HAP-1 (cell line): ENCODE data around the gene TTLL1.
A peak's percentile ranks its signal among the peaks of the same experiment; 100 is the strongest.

Source experiments
- DNase-seq, 2 experiments: peaks; one replicate each; pipeline ENCODE4 v3.0.0-alpha.2; 2016 to 2020; ENCODE audit warnings: low spot score in 2 of 2
- H3K27me3 ChIP-seq: fragments of 250-450 bp; sonication (Bioruptor Pico); 2 replicates; pipeline ENCODE4 v1.5.1; 2020; ENCODE audit warnings: low read depth, mild to moderate bottlenecking, moderate library complexity
- H3K36me3 ChIP-seq: fragments of 250-450 bp; sonication (Bioruptor Pico); replicated peaks from 2 replicates; pipeline ENCODE4 v1.5.1; 2020; ENCODE audit warnings: mild to moderate bottlenecking
- H3K4me1 ChIP-seq: fragments of 250-450 bp; sonication (Bioruptor Pico); 2 replicates; pipeline ENCODE4 v1.5.1; 2020; ENCODE audit warnings: mild to moderate bottlenecking
- H3K4me3 ChIP-seq: fragments of 250-450 bp; sonication (Bioruptor Pico); 2 replicates; pipeline ENCODE4 v1.5.1; 2020; ENCODE audit warnings: mild to moderate bottlenecking, moderate library complexity
- H3K9me3 ChIP-seq: fragments of 250-450 bp; sonication (Bioruptor Pico); 2 replicates; pipeline ENCODE4 v1.5.1; 2020; ENCODE audit warnings: mild to moderate bottlenecking, moderate library complexity
- in situ Hi-C: fragments of 300-500 bp; cut with MboI; formaldehyde crosslinking; loops from 3 replicates; pipeline ENCODE4 v1.14.3; 2020; ENCODE audit warnings: low sequenced_read_pairs, inconsistent platforms, mixed read lengths

Gene TTLL1

DNA sequence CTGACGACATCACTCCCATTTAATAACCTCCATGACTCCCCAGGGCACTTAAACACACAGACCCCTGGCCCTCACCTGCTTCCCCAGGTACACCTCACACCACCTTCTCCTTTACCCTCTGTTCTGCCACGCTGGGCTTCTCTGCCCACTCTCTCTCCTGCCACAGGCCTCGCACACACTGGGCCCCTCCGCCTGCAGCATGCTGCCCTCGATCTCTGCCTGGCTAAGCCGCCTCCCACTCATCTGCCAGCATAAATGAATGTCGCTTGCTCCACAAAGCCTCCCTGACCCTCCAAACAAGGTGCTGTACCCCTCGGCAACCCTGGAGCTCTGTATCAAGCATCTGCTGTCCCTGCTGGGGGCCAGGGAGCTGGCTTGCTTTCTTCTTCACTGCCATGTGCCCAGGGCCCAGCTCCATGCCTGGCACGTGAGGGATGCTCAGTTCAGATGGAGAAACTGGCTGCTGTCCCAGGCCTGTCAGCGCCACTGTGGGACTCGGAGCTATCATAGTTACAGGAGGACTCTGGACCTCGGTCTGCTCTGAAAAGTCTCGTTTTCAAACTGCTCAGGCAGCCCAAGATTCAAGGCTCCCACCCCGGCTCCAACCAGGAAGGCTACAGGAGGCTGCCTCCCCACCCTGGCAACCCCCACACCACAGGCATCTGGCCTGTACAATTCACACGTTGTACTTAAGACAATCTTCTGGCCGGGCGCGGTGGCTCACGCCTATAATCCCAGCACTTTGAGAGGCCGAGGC is 11.9 kb downstream of the TTLL1 start:
- no peaks in the 10 kb centered on the region for H3K27me3 ChIP-seq
- H3K4me1 ChIP-seq, result no peaks in the 10 kb centered on the region
- no peaks in the 10 kb centered on the region for H3K9me3 ChIP-seq
- no peak for DNase-seq
- in situ Hi-C loops, result no loop called here
- H3K4me3 ChIP-seq, result no peak overlapping the region
- no peaks in the 10 kb centered on the region for H3K36me3 ChIP-seq

DNA sequence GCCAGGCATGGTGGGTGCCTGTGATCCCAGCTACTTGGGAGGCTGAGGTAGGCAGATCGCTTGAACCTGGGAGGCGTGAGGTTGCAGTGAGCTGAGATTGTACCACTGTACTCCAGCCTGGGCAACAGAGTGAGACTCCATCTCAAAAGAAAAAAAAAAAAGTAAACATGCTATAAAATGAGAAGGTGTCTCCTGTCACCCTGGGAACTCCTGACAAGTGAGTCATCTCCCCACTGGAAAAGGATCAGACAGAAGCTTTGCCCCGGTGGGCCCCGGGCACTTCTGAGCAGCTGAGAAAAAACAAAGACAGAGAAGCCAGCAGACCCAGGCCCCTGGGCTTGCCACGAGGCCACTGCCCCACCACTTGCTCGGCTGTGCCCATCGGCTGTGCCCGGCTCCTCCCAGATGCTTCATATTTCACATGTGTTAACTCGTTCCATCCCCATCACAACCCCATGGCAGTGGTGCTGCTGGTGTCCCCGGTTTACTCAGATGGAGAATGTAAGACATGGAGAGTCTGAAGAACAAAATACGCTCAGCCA is 22.3 kb downstream of the TTLL1 start:
- Histone ChIP-seq H3K27me3 (no peaks in the 10 kb centered on the region), H3K4me3 (no peak overlapping the region), H3K36me3 (no peaks in the 10 kb centered on the region), H3K4me1 (no peaks in the 10 kb centered on the region), H3K9me3 (no peaks in the 10 kb centered on the region)
- in situ Hi-C loops, result no loop called here
- DNase-seq, result no peak

- in situ Hi-C loops, result no loop called here
- H3K36me3 ChIP-seq, result no peaks in the 10 kb centered on the region
- no peak for DNase-seq
- no peaks in the 10 kb centered on the region for H3K9me3 ChIP-seq
- H3K27me3 ChIP-seq, result no peaks in the 10 kb centered on the region
- no peak overlapping the region for H3K4me3 ChIP-seq
- H3K4me1 ChIP-seq, result no peaks in the 10 kb centered on the region
Observed at GRCh38 chr22:43066134-43066533, 23.1 kb downstream of the TTLL1 start.

DNA sequence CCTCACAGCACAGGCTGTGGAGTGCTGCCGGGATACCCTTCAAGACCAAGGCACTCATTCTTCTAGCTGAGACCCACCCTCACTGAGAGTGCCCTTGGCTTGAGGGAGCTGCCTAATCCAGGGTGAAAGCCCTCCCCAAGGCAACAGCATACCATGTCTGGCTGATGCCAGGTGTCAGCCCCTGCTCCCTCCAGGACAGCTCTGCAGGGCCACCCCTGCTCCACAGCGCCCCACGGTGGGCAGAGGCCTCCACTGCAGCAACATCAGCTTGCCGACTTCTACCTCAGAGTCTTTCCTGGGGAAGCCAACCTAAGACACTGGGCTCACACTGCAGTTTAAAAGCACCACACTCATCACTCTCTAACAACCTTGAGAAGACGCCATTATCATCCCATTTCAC is 29.0 kb downstream of the TTLL1 start:
- no peaks in the 10 kb centered on the region for H3K27me3 ChIP-seq
- no peaks in the 10 kb centered on the region for H3K36me3 ChIP-seq
- no peak overlapping the region for H3K4me3 ChIP-seq
- H3K4me1 ChIP-seq, result no peaks in the 10 kb centered on the region
- in situ Hi-C loops, result no loop called here
- DNase-seq, result peak in 1 of 2 experiments; percentile 78
- H3K9me3 ChIP-seq, result no peaks in the 10 kb centered on the region

GRCh38 chr22:43057641-43058040 is 31.6 kb downstream of the TTLL1 start:
- no peaks in the 10 kb centered on the region for H3K9me3 ChIP-seq
- no peaks in the 10 kb centered on the region for H3K4me1 ChIP-seq
- no peak overlapping the region for H3K4me3 ChIP-seq
- DNase-seq, result no peak
- H3K36me3 ChIP-seq, result no peaks in the 10 kb centered on the region
- in situ Hi-C loops, result no loop called here
- H3K27me3 ChIP-seq, result no peaks in the 10 kb centered on the region

DNA sequence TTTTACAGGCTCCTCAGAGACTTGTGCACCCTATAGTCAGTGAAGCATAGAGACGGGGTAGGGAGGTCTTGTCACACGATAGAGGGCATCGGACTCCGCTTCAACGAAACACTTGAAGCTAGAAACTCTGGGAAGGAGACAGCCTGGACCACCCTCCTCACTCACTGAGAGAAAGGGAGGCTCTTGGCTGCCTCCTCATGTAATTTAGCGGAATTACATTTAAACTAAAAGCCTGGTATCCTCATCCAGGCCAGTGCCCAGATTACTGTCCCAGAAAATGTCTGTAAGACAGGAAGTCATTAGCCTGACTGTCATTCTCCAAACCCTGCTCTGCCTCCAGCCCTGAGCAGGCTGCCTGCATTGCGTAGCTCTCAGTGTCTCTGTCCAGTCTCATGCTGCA is 36.0 kb downstream of the TTLL1 start:
- Histone ChIP-seq H3K9me3 (no peaks in the 10 kb centered on the region), H3K27me3 (no peaks in the 10 kb centered on the region), H3K36me3 (no peaks in the 10 kb centered on the region), H3K4me1 (no peaks in the 10 kb centered on the region), H3K4me3 (no peak overlapping the region)
- no peak for DNase-seq
- in situ Hi-C loops, result no loop called here

GRCh38 chr22:43050995-43051394 is 38.2 kb downstream of the TTLL1 start:
- Histone ChIP-seq H3K36me3 (no peaks in the 10 kb centered on the region), H3K27me3 (no peaks in the 10 kb centered on the region), H3K4me3 (no peak overlapping the region), H3K4me1 (no peaks in the 10 kb centered on the region), H3K9me3 (no peaks in the 10 kb centered on the region)
- in situ Hi-C loops, result no loop called here
- DNase-seq, result peak in 1 of 2 experiments; percentile 23

GRCh38 chr22:43047605-43048004 is 41.6 kb downstream of the TTLL1 start:
- Histone ChIP-seq H3K9me3 (no peaks in the 10 kb centered on the region), H3K27me3 (no peaks in the 10 kb centered on the region), H3K4me1 (no peaks in the 10 kb centered on the region), H3K36me3 (no peaks in the 10 kb centered on the region), H3K4me3 (no peak overlapping the region)
- DNase-seq, result no peak
- in situ Hi-C loops, result no loop called here

- no peak for DNase-seq
- H3K36me3 ChIP-seq, result no peaks in the 10 kb centered on the region
- H3K9me3 ChIP-seq, result no peaks in the 10 kb centered on the region
- no peak overlapping the region for H3K4me3 ChIP-seq
- H3K27me3 ChIP-seq, result no peaks in the 10 kb centered on the region
- in situ Hi-C loops, result no loop called here
- H3K4me1 ChIP-seq, result no peaks in the 10 kb centered on the region
Observed at GRCh38 chr22:43044290-43044712, 44.9 kb downstream of the TTLL1 start.

GRCh38 chr22:43042101-43042780 is 47.0 kb downstream of the TTLL1 start:
- Histone ChIP-seq H3K9me3 (no peaks in the 10 kb centered on the region), H3K27me3 (no peaks in the 10 kb centered on the region), H3K4me1 (no peaks in the 10 kb centered on the region), H3K4me3 (no peak overlapping the region), H3K36me3 (no peaks in the 10 kb centered on the region)
- in situ Hi-C loops, result no loop called here
- DNase-seq, result no peak

DNA sequence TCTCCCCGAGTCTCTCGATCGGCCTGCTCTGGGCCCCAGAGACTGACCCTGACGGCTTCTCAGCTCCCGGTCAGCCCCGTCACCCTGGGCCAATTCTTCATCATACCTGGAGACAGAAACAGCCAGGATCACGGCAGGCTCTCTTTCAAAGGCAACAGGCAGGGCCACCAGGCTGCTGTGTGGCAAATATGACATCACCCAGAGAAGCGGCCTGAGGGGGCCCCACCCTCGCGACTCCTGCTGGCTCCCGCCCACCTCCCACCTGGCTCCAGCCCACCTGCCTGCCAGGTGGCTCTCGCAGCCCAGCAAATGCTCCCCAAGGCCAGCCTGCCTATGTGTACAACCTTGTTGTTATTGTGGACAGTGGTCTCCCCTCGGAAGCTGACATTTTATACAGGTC is 49.4 kb downstream of the TTLL1 start:
- Histone ChIP-seq H3K4me3 (no peak overlapping the region), H3K9me3 (no peaks in the 10 kb centered on the region), H3K36me3 (no peaks in the 10 kb centered on the region), H3K27me3 (no peaks in the 10 kb centered on the region), H3K4me1 (no peaks in the 10 kb centered on the region)
- no peak for DNase-seq
- in situ Hi-C loops, result no loop called here

DNA sequence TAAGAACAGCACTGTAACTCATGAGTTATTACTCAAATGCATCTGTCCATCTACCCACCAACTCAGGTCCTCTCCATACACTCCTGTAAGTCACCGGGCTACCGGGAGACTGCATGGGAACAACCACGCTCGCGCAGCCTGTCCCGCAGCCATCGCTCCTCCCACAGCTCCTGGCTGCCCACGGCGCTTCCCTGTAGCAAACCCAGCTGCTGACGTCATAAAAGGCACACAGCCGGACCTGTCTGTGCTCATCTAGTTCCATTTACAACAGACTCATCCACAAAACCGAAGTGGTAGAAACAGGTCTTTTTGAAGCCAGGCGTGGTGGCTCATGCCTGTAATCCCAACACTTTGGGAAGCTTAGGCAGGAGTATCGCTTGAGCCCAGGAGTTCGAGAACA is 50.9 kb downstream of the TTLL1 start:
- Histone ChIP-seq H3K9me3 (no peaks in the 10 kb centered on the region), H3K4me1 (no peaks in the 10 kb centered on the region), H3K4me3 (no peak overlapping the region), H3K36me3 (no peaks in the 10 kb centered on the region), H3K27me3 (no peaks in the 10 kb centered on the region)
- DNase-seq, result no peak
- in situ Hi-C loops, result no loop called here

DNA sequence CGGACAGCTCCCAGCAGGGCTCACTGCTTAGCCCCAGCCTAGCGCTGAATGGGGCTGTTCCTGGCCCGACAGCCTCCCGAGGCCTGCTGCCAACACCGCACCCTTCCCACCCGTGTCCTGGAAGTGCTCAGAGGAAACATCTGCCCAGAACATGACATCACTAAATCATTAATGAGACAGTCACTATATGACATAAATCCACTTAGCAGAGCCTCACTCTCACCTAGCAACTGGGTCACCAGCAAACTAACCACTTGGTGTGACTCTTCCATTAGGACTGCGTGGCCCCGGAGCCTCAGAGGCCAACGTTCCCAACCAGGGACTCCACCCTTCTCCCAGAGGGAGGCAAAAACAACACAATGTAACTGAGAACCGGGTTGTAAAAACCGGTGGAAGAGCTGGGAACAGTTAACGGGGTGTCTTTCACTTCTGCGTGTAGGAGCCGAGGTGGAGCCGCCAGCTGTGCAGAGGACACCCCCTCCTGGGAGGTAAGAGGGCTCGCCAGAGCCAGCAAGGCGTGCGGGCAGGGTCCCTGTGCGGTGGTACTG is 52.8 kb downstream of the TTLL1 start:
- no peak overlapping the region for H3K4me3 ChIP-seq
- H3K4me1 ChIP-seq, result no peaks in the 10 kb centered on the region
- no peaks in the 10 kb centered on the region for H3K27me3 ChIP-seq
- no peaks in the 10 kb centered on the region for H3K36me3 ChIP-seq
- in situ Hi-C loops, result no loop called here
- no peak for DNase-seq
- no peaks in the 10 kb centered on the region for H3K9me3 ChIP-seq

- in situ Hi-C loops, result no loop called here
- no peak overlapping the region for H3K4me3 ChIP-seq
Observed at GRCh38 chr22:43035250-43035649, 53.9 kb downstream of the TTLL1 start.

More at GRCh38 chr22:43035250-43035649, 53.9 kb downstream of the TTLL1 start:
- H3K9me3 ChIP-seq, result no peaks in the 10 kb centered on the region
- DNase-seq, result no peak
- no peaks in the 10 kb centered on the region for H3K4me1 ChIP-seq
- H3K36me3 ChIP-seq, result no peaks in the 10 kb centered on the region
- H3K27me3 ChIP-seq, result no peaks in the 10 kb centered on the region
